ENCODE measurements around the gene PI4K2B.
"Not testable (repeated sequence)": the region's sequence is repeated elsewhere in the genome, so short reads cannot be mapped to it uniquely, and the experiment has no call there.

The PI4K2B gene

GRCh38 chr4:25306518-25307057 is 72.8 kb downstream of the PI4K2B start:
- DNase-seq (ENCODE audit: low spot score): no peak

GRCh38 chr4:25307596-25307995 is 73.8 kb downstream of the PI4K2B start:
- DNase-seq (ENCODE audit: low spot score): no peak

- DNase-seq (ENCODE audit: low spot score): no peak
Observed at GRCh38 chr4:25308306-25308705, 74.5 kb downstream of the PI4K2B start.

GRCh38 chr4:25308761-25309160 is 74.9 kb downstream of the PI4K2B start:
- DNase-seq (ENCODE audit: low spot score): no peak

GRCh38 chr4:25310066-25310802 is 76.4 kb downstream of the PI4K2B start:
- DNase-seq (ENCODE audit: low spot score): no peak

GRCh38 chr4:25310803-25311166 is 77.0 kb downstream of the PI4K2B start:
- no peak for DNase-seq (ENCODE audit: low spot score)

- peak; percentile 87 for DNase-seq (ENCODE audit: low spot score)
Observed at GRCh38 chr4:25312496-25313200, 78.8 kb downstream of the PI4K2B start, which contains the start of gene ZCCHC4. Gene ZCCHC4, plus strand, starts transcription at chr4:25312774. Its CDS starts 36 bp downstream, at chr4:25312810.

GRCh38 chr4:25313201-25313895 is 79.5 kb downstream of the PI4K2B start:
- peak; percentile 33 for DNase-seq (ENCODE audit: low spot score)

- DNase-seq (ENCODE audit: low spot score): peak; percentile 41
Observed at GRCh38 chr4:25320336-25320735, 86.5 kb downstream of the PI4K2B start.

- DNase-seq (ENCODE audit: low spot score): peak; percentile 75
Observed at GRCh38 chr4:25320773-25321172, 86.9 kb downstream of the PI4K2B start.

GRCh38 chr4:25321703-25322102 is 87.9 kb downstream of the PI4K2B start:
- DNase-seq (ENCODE audit: low spot score): no peak

- not testable (repeated sequence) for DNase-seq (ENCODE audit: low spot score)
Observed at GRCh38 chr4:25328463-25328862, 94.6 kb downstream of the PI4K2B start.
